Ecto neural progenitor cell (in vitro differentiated cells): ENCODE data around the gene AP2B1.

Source experiments
- DNase-seq: peaks from one replicate; pipeline ENCODE4 v3.0.0-alpha.2; 2018; ENCODE audit warnings: low spot score

The AP2B1 gene

GRCh38 chr17:35630530-35631148 lies 43.5 kb downstream of the AP2B1 start:
- DNase-seq, result no peak

- no peak for DNase-seq
These were observed 53.9 kb downstream of the AP2B1 start for GRCh38 chr17:35641032-35641431.

GRCh38 chr17:35645923-35646322 lies 58.8 kb downstream of the AP2B1 start:
- no peak for DNase-seq

- DNase-seq, result no peak
These were observed 64.3 kb downstream of the AP2B1 start for GRCh38 chr17:35651467-35651866.

GRCh38 chr17:35653619-35654361 lies 66.7 kb downstream of the AP2B1 start:
- no peak for DNase-seq

GRCh38 chr17:35655303-35655702 lies 68.2 kb downstream of the AP2B1 start:
- DNase-seq, result no peak

GRCh38 chr17:35660902-35661301 lies 73.8 kb downstream of the AP2B1 start:
- no peak for DNase-seq

GRCh38 chr17:35664685-35665084 lies 77.6 kb downstream of the AP2B1 start:
- DNase-seq, result no peak

GRCh38 chr17:35665662-35666061 lies 78.5 kb downstream of the AP2B1 start:
- no peak for DNase-seq

GRCh38 chr17:35666070-35666469 lies 78.9 kb downstream of the AP2B1 start:
- DNase-seq, result no peak

GRCh38 chr17:35666967-35667532 lies 79.9 kb downstream of the AP2B1 start:
- DNase-seq, result no peak

- no peak for DNase-seq
These were observed 81.7 kb downstream of the AP2B1 start for GRCh38 chr17:35668802-35669201.

GRCh38 chr17:35674552-35674951 lies 87.4 kb downstream of the AP2B1 start:
- no peak for DNase-seq

GRCh38 chr17:35676441-35676840 lies 89.3 kb downstream of the AP2B1 start:
- no peak for DNase-seq

- no peak for DNase-seq
These were observed 92.0 kb downstream of the AP2B1 start for GRCh38 chr17:35679007-35679682.

- DNase-seq, result no peak
These were observed 96.5 kb downstream of the AP2B1 start for GRCh38 chr17:35683591-35683990.

- DNase-seq, result no peak
These were observed 97.1 kb downstream of the AP2B1 start for GRCh38 chr17:35684055-35684802.

GRCh38 chr17:35692512-35693210 lies 105.5 kb downstream of the AP2B1 start:
- DNase-seq, result no peak

GRCh38 chr17:35693662-35694061 lies 106.5 kb downstream of the AP2B1 start:
- no peak for DNase-seq

- no peak for DNase-seq
These were observed 107.8 kb downstream of the AP2B1 start for GRCh38 chr17:35694906-35695305.

- no peak for DNase-seq
These were observed 108.5 kb downstream of the AP2B1 start for GRCh38 chr17:35695613-35696012.

- DNase-seq, result no peak
These were observed 111.7 kb downstream of the AP2B1 start for GRCh38 chr17:35698800-35699199.
